ENCODE data around the gene PAEP.

DNA sequence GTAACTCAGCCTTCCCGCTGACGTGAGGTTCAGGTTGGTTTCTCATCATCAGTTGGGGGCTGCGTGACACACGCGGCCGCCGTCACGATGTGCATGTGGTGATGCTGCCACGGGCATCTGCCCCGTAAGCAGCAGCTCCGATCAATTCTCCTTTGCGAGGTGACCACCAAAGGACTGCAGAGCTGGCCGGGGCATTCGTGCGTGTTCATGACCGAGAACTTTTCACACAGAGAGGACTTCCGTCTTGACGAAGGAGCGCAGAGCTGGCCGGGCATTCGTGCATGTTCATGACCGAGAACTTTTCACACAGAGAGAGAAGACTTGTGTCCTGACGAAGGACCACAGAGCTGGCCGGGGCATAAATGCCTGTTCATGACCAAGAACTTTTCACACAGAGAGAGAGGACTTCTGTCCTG is 44.1 kb upstream of the PAEP start:
- no peak for TF ChIP-seq POLR2A (IDR thresholded peaks at IDR 0.05)
- TF ChIP-seq, protein P1, sequence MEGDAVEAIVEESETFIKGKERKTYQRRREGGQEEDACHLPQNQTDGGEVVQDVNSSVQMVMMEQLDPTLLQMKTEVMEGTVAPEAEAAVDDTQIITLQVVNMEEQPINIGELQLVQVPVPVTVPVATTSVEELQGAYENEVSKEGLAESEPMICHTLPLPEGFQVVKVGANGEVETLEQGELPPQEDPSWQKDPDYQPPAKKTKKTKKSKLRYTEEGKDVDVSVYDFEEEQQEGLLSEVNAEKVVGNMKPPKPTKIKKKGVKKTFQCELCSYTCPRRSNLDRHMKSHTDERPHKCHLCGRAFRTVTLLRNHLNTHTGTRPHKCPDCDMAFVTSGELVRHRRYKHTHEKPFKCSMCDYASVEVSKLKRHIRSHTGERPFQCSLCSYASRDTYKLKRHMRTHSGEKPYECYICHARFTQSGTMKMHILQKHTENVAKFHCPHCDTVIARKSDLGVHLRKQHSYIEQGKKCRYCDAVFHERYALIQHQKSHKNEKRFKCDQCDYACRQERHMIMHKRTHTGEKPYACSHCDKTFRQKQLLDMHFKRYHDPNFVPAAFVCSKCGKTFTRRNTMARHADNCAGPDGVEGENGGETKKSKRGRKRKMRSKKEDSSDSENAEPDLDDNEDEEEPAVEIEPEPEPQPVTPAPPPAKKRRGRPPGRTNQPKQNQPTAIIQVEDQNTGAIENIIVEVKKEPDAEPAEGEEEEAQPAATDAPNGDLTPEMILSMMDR (IDR thresholded peaks at IDR 0.05): no peak

Data from body of pancreas (tissue), 4 donors.